ENCODE data around the gene MRPL17.

MRPL17 gene

GRCh38 chr11:6682591-6682935 lies 577 bp downstream of the MRPL17 start:
- no peak for DNase-seq (ENCODE audit: low read depth)
- TF ChIP-seq, protein P1, sequence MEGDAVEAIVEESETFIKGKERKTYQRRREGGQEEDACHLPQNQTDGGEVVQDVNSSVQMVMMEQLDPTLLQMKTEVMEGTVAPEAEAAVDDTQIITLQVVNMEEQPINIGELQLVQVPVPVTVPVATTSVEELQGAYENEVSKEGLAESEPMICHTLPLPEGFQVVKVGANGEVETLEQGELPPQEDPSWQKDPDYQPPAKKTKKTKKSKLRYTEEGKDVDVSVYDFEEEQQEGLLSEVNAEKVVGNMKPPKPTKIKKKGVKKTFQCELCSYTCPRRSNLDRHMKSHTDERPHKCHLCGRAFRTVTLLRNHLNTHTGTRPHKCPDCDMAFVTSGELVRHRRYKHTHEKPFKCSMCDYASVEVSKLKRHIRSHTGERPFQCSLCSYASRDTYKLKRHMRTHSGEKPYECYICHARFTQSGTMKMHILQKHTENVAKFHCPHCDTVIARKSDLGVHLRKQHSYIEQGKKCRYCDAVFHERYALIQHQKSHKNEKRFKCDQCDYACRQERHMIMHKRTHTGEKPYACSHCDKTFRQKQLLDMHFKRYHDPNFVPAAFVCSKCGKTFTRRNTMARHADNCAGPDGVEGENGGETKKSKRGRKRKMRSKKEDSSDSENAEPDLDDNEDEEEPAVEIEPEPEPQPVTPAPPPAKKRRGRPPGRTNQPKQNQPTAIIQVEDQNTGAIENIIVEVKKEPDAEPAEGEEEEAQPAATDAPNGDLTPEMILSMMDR (IDR thresholded peaks at IDR 0.05; ENCODE audit: control insufficient read depth, insufficient read depth, low read depth, low read length, missing control alignments), result no peak
- peak overlapping the region; percentile 99 for H3K4me3 ChIP-seq (ENCODE audit: control insufficient read depth, low read depth, low read length)

- TF ChIP-seq, protein P1 (IDR thresholded peaks at IDR 0.05; ENCODE audit: control insufficient read depth, insufficient read depth, low read depth, low read length, missing control alignments), result no peak
- peak overlapping the region; percentile 99 for H3K4me3 ChIP-seq (ENCODE audit: control insufficient read depth, low read depth, low read length)
- DNase-seq (ENCODE audit: low read depth), result no peak
Observed at GRCh38 chr11:6681949-6682348, 1.2 kb downstream of the MRPL17 start.

DNA sequence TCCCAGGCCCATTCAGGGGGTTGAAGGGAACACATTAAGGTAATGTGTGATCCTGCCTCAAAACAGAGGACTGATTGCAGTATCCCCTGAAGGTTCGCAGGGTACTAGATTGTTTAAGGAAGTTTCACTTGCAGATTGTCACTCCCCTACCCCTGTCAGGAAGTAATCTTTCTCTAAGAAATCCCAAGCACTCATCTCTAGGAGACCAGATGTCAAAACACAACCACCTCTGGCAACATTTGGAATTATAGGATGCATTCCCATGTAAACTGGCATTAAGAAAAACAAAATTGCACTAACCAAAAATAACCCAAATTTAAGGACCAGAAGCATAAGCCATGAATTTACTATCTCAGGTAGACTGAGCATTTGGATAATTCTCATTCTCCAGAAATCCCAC lies 1.6 kb downstream of the MRPL17 start:
- DNase-seq (ENCODE audit: low read depth), result no peak
- TF ChIP-seq, protein P1 (IDR thresholded peaks at IDR 0.05; ENCODE audit: control insufficient read depth, insufficient read depth, low read depth, low read length, missing control alignments), result no peak
- peak overlapping the region; percentile 99 for H3K4me3 ChIP-seq (ENCODE audit: control insufficient read depth, low read depth, low read length)

DNA sequence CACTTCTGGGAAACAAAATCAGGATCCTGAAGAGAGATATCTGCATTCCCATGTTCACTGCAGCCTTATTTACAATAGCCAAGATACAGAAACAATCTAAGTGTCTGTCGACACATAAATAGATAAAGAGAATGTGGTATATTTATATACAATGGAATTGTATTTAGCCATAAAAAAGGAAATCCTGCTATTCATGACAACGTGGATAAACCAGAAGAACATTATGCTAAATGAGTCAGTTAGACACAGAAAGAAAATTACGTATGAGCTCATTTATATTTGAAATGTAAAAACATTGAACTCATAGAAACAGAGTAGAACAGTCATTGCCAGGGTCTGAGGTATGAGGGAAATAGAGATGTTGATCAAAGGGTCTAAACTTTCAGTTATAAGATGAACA lies 6.1 kb downstream of the MRPL17 start:
- DNase-seq (ENCODE audit: low read depth), result no peak
- no peak overlapping the region for H3K4me3 ChIP-seq (ENCODE audit: control insufficient read depth, low read depth, low read length)
- TF ChIP-seq, protein P1 (IDR thresholded peaks at IDR 0.05; ENCODE audit: control insufficient read depth, insufficient read depth, low read depth, low read length, missing control alignments), result no peak

DNA sequence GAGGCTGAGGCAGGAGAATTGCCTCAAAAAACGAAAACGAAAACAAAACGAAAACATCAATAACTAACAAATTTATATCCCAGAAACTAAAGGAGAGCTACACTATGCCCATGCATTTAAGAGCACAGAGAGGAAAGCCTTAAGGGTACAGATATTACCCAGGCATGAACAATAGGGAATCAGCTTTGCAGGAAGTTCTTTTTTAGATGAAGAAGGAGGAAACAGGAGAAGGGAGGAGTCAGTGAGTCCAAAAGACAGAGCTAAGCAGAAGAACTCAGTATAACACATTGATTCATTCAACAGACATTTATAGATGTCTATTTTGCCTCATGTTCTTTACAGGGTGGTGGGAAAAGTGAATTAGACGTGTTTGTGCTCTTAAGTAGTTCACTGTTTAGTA lies 8.3 kb downstream of the MRPL17 start:
- no peak for DNase-seq (ENCODE audit: low read depth)
- TF ChIP-seq, protein P1 (IDR thresholded peaks at IDR 0.05; ENCODE audit: control insufficient read depth, insufficient read depth, low read depth, low read length, missing control alignments), result no peak
- no peak overlapping the region for H3K4me3 ChIP-seq (ENCODE audit: control insufficient read depth, low read depth, low read length)

- DNase-seq (ENCODE audit: low read depth), result no peak
- H3K4me3 ChIP-seq (ENCODE audit: control insufficient read depth, low read depth, low read length), result no peak overlapping the region
- TF ChIP-seq, protein P1 (IDR thresholded peaks at IDR 0.05; ENCODE audit: control insufficient read depth, insufficient read depth, low read depth, low read length, missing control alignments), result no peak
Observed at GRCh38 chr11:6674219-6674597, 8.9 kb downstream of the MRPL17 start.
